IMR-90 (cell line): ENCODE measurements around the gene LAMA3. TPM values are rescaled to one million over a fixed set of nuclear protein-coding genes. Genes with fewer than 3 reads are reported as not detected.
A peak's percentile ranks its signal among the peaks of the same experiment; 100 is the strongest.

Source experiments
- ATAC-seq: fragments of 200-7000 bp; cut with Tn5 transposase; 2 replicates; pipeline ENCODE4 v1.9.1; 2020; ENCODE audit warnings: low read depth, mild to moderate bottlenecking, moderate library complexity
- BruUV-seq: library from RNA; stranded (reverse); fragments of 400-500 nt; replicated peaks from 2 replicates; lab custom pipeline; 2021; lab: Mats Ljungman, UMichigan
- CTCF ChIA-PET: fragments of 300-600 bp; formaldehyde crosslinking; extraction: SDS; loops from one replicate; lab custom pipeline; 2021; ENCODE audit warnings: antibody characterized with exemption; lab: Yijun Ruan, JAX
- POLR2A ChIA-PET: fragments of 300-600 bp; sonication (Branson Sonifier 250); formaldehyde crosslinking; loops from one replicate; lab custom pipeline; 2022; ENCODE audit warnings: antibody characterized with exemption; ENCODE audit not compliant: unreplicated experiment; lab: Charles Lee
- DNase-seq: peaks from one replicate; pipeline ENCODE4 v3.0.0; 2013
- H2AFZ ChIP-seq: replicated peaks from 2 replicates; pipeline ENCODE3; 2013; ENCODE audit warnings: low read length, mild to moderate bottlenecking; ENCODE audit not compliant: poor library complexity
- H2AK5ac ChIP-seq: 2 replicates; pipeline ENCODE4 v1.6.1; 2013; ENCODE audit warnings: low read depth, low read length, inconsistent platforms
- H2AK9ac ChIP-seq: replicated peaks from 2 replicates; pipeline ENCODE3; 2013; ENCODE audit warnings: mild to moderate bottlenecking, low read depth, low read length, moderate library complexity; ENCODE audit not compliant: poor library complexity
- H2BK120ac ChIP-seq: 2 replicates; pipeline ENCODE4 v1.6.1; 2013; ENCODE audit warnings: low read depth, low read length, inconsistent platforms
- H2BK15ac ChIP-seq: 3 replicates; pipeline ENCODE4 v1.6.1; 2013; ENCODE audit warnings: low read depth, low read length, inconsistent platforms
- H2BK20ac ChIP-seq: 2 replicates; pipeline ENCODE4 v1.6.1; 2013; ENCODE audit warnings: low read depth, mild to moderate bottlenecking, inconsistent platforms, low read length, moderate library complexity
- H2BK5ac ChIP-seq: 2 replicates; pipeline ENCODE4 v1.6.1; 2013; ENCODE audit warnings: mild to moderate bottlenecking, low read depth, low read length, inconsistent platforms; ENCODE audit not compliant: poor library complexity, severe bottlenecking
- H3K14ac ChIP-seq: replicated peaks from 2 replicates; pipeline ENCODE4 v1.6.1; 2013; ENCODE audit warnings: low read depth, low read length, inconsistent platforms
- H3K18ac ChIP-seq: 2 replicates; pipeline ENCODE4 v1.6.1; 2013; ENCODE audit warnings: low read depth, low read length, control low read depth
- H3K23ac ChIP-seq: 2 replicates; pipeline ENCODE4 v1.6.1; 2013; ENCODE audit warnings: low read depth, low read length, inconsistent platforms
- H3K27ac ChIP-seq: 2 replicates; pipeline ENCODE4 v1.5.1; 2013; ENCODE audit warnings: mild to moderate bottlenecking, control low read depth, low read length; ENCODE audit not compliant: insufficient read depth
- H3K27me3 ChIP-seq: 2 replicates; pipeline ENCODE4 v1.6.1; 2013; ENCODE audit warnings: low read length; ENCODE audit not compliant: control insufficient read depth, insufficient read depth
- H3K36me3 ChIP-seq: 2 replicates; pipeline ENCODE4 v1.6.1; 2013; ENCODE audit warnings: low read length, mixed read lengths; ENCODE audit not compliant: control insufficient read depth, insufficient read depth
- H3K4ac ChIP-seq: 2 replicates; pipeline ENCODE4 v1.6.1; 2013; ENCODE audit warnings: low read depth, low read length, inconsistent platforms
- H3K4me1 ChIP-seq: 2 replicates; pipeline ENCODE4 v1.6.1; 2013; ENCODE audit warnings: low read length, mixed read lengths; ENCODE audit not compliant: control insufficient read depth, insufficient read depth
- H3K4me2 ChIP-seq: 2 replicates; pipeline ENCODE4 v1.6.1; 2013; ENCODE audit warnings: low read depth, mild to moderate bottlenecking, control low read depth, low read length, moderate library complexity
- H3K4me3 ChIP-seq: 2 replicates; pipeline ENCODE4 v1.5.1; 2013; ENCODE audit warnings: low read depth, mild to moderate bottlenecking, control low read depth, low read length, moderate library complexity; ENCODE audit not compliant: insufficient read depth
- H3K56ac ChIP-seq: 2 replicates; pipeline ENCODE4 v1.6.1; 2013; ENCODE audit warnings: low read length, inconsistent platforms; ENCODE audit not compliant: insufficient read depth; ENCODE audit errors: extremely low read depth
- H3K79me1 ChIP-seq, 2 experiments: 2 replicates each; pipeline ENCODE4 v1.6.1; 2013; ENCODE audit warnings: low read length in 2 of 2, inconsistent platforms in 1 of 2, low read depth in 1 of 2
- H3K9ac ChIP-seq: 2 replicates; pipeline ENCODE4 v1.6.1; 2013; ENCODE audit warnings: low read depth, low read length, control low read depth
- H3K9me1 ChIP-seq: 2 replicates; pipeline ENCODE4 v1.6.1; 2013; ENCODE audit warnings: low read length, inconsistent platforms; ENCODE audit not compliant: insufficient read depth
- H3K9me3 ChIP-seq: 2 replicates; pipeline ENCODE4 v1.6.1; 2013; ENCODE audit warnings: low read length; ENCODE audit not compliant: control insufficient read depth, insufficient read depth
- H4K20me1 ChIP-seq: 2 replicates; pipeline ENCODE4 v1.6.1; 2013; ENCODE audit warnings: low read length, inconsistent platforms; ENCODE audit not compliant: insufficient read depth
- H4K5ac ChIP-seq: 2 replicates; pipeline ENCODE4 v1.6.1; 2013; ENCODE audit warnings: mild to moderate bottlenecking, low read depth, low read length, control low read depth
- H4K8ac ChIP-seq, 2 experiments: 2 replicates each; pipeline ENCODE4 v1.6.1; 2013; ENCODE audit warnings: low read depth in 2 of 2, low read length in 2 of 2, control low read depth in 1 of 2, inconsistent platforms in 1 of 2
- H4K91ac ChIP-seq: 2 replicates; pipeline ENCODE4 v1.6.1; 2013; ENCODE audit warnings: low read depth, low read length, inconsistent platforms; ENCODE audit not compliant: insufficient read depth
- MAFK ChIP-seq: IDR thresholded peaks from 2 replicates; pipeline ENCODE4 v1.6.1; 2012; ENCODE audit warnings: low read depth, low read length, improper control_type of control experiment
- dilution Hi-C: fragments of 300-500 bp; cut with HindIII; formaldehyde crosslinking; loops from one replicate; pipeline ENCODE4 v1.14.3; 2018; ENCODE audit warnings: low sequenced_read_pairs; ENCODE audit not compliant: unreplicated experiment
- in situ Hi-C: fragments of 300-500 bp; cut with MboI; formaldehyde crosslinking; loops from 3 replicates; pipeline ENCODE4 v1.14.3; 2019; ENCODE audit warnings: low sequenced_read_pairs, inconsistent platforms, mixed read lengths
- intact Hi-C: fragments of 100-400 bp; cut with micrococcal nuclease; formaldehyde crosslinking; loops from 2 replicates; pipeline ENCODE4 v1.10.0; 2022
- polyA plus RNA-seq, 3 experiments: library from polyadenylated mRNA; depleted of rRNA; stranded (reverse); fragments of >200 nt; gene quantifications; 2 replicates each; pipeline ENCODE4 v1.2.3, GENCODE V29; 2012; ENCODE audit warnings: low replicate concordance in 1 of 3
- total RNA-seq: library from RNA; depleted of rRNA; stranded (reverse); fragments of >200 nt; gene quantifications from 2 replicates; pipeline ENCODE4 v1.2.3, GENCODE V29; 2012

The LAMA3 gene
- total and polyA plus RNA-seq, 2 of the 4 experiments (the other 2 are of a cell fraction) = 0.18 to 0.19 TPM

- Histone ChIP-seq H3K4ac (no peak overlapping the region), H3K14ac (no peak overlapping the region), H2BK15ac (no peak overlapping the region), H2AK5ac (no peak overlapping the region), H4K91ac (no peak overlapping the region), H4K5ac (no peak overlapping the region), H3K4me3 (no peak overlapping the region), H3K56ac (no peak overlapping the region), H3K18ac (no peak overlapping the region), H3K27ac (no peak overlapping the region), H3K79me1 (no peaks in the 10 kb centered on the region), H2AK9ac (no peak overlapping the region), H2BK5ac (no peak overlapping the region), H4K20me1 (no peaks in the 10 kb centered on the region), H3K4me2 (no peak overlapping the region), H2AFZ (no peak overlapping the region), H3K9me1 (no peaks in the 10 kb centered on the region), H3K23ac (no peak overlapping the region), H3K9me3 (peaks cover 5% of the 10 kb centered on the region; the same call in 1 of the 2 replicates), H2BK20ac (no peak overlapping the region), H4K8ac (no peak overlapping the region), H3K27me3 (peaks cover 22% of the 10 kb centered on the region), H3K36me3 (no peaks in the 10 kb centered on the region), H3K4me1 (no peaks in the 10 kb centered on the region), H3K9ac (no peak overlapping the region), H2BK120ac (no peak overlapping the region)
- POLR2A ChIA-PET = no interaction called here
- ATAC-seq (0 out of 2 replicates have a peak, but pooled peaks have one; percentile 27), DNase-seq (no peak)
- in situ Hi-C loops (loop anchor here (5.0 kb wide), 2 partner anchors 78 to 188 kb away; no protein-coding TSS in a partner anchor), intact Hi-C loops (loop anchor here (5.0 kb wide), 2 partner anchors 208 to 412 kb away; no protein-coding TSS in a partner anchor), dilution Hi-C loops (no loop called here)
- TF ChIP-seq MAFK = no peak
- no TSS peak for BruUV-seq
- CTCF ChIA-PET = no interaction called here
These were observed 15.6 kb downstream of the LAMA3 start for GRCh38 chr18:23704806-23705205.
